ENCODE data around the gene ORMDL2. TPM values are rescaled to one million over a fixed set of nuclear protein-coding genes. Genes with fewer than 3 reads are reported as not detected.
"Not testable (repeated sequence)": the region's sequence is repeated elsewhere in the genome, so short reads cannot be mapped to it uniquely, and the experiment has no call there.

Gene ORMDL2
- total RNA-seq, 2 donors from 2014 or later, result 59.3 to 93.3 TPM

GRCh38 chr12:55865327-55865726 is 47.5 kb downstream of the ORMDL2 start:
- H3K9ac ChIP-seq (ENCODE audit: low read depth in 2 of 2, low read length in 2 of 2), result no peak overlapping the region
- TF ChIP-seq CTCF (IDR thresholded peaks at IDR 0.05), result no peak
- no peaks in the 10 kb centered on the region for H3K4me1 ChIP-seq
- H3K9me3 ChIP-seq, result no peaks in the 10 kb centered on the region
- no peak for DNase-seq
- no peaks in the 10 kb centered on the region for H3K27me3 ChIP-seq
- no peak overlapping the region for H3K4me3 ChIP-seq
- intact Hi-C loops (cut with DNase I), result no loop called here
- no peaks in the 10 kb centered on the region for H3K36me3 ChIP-seq
- H3K27ac ChIP-seq, result no peak overlapping the region

- H3K36me3 ChIP-seq; H3K4me3 ChIP-seq; H3K9me3 ChIP-seq; intact Hi-C loops (cut with DNase I); H3K27me3 ChIP-seq; H3K27ac ChIP-seq; H3K9ac ChIP-seq (ENCODE audit: low read depth in 2 of 2, low read length in 2 of 2); DNase-seq; H3K4me1 ChIP-seq: not testable (repeated sequence)
These were observed 48.7 kb downstream of the ORMDL2 start for GRCh38 chr12:55866454-55867004.

Other genes starting within 250 kb of the ORMDL2 start
- not detected for gene OR2AP1, start 245.6 kb upstream of the ORMDL2 start, total RNA-seq
- gene OR10P1, start 181.1 kb upstream of the ORMDL2 start, total RNA-seq, result not detected
- gene ITGA7, start 110.1 kb upstream of the ORMDL2 start, total RNA-seq, result 10 to 100 TPM; 10.8 to 64.4 TPM
- gene BLOC1S1, start 102.0 kb upstream of the ORMDL2 start, total RNA-seq, result 100 to 1,000 TPM; 214 to 242 TPM
- 10 to 100 TPM; 22.6 to 29.6 TPM for gene RDH5, start 97.6 kb upstream of the ORMDL2 start, total RNA-seq
- 1,000 to 10,000 TPM in 1 of 2 donors, 100 to 1,000 TPM in 1; 707 to 1,094 TPM for gene CD63, start 89.0 kb upstream of the ORMDL2 start, total RNA-seq
- 1 to 10 TPM; 3.2 to 3.7 TPM for gene GDF11, start 74.9 kb upstream of the ORMDL2 start, total RNA-seq
- 10 to 100 TPM; 52.3 to 53.0 TPM for gene SARNP, start 317 bp upstream of the ORMDL2 start, total RNA-seq
- 10 to 100 TPM; 24.6 to 24.7 TPM for gene DNAJC14, start 11.5 kb downstream of the ORMDL2 start, total RNA-seq
- 1 to 10 TPM; 2.1 to 2.7 TPM for gene MMP19, start 24.9 kb downstream of the ORMDL2 start, total RNA-seq
- gene PYM1, start 109.9 kb downstream of the ORMDL2 start, total RNA-seq, result 10 to 100 TPM; 44.0 to 49.3 TPM
- gene DGKA, start 113.1 kb downstream of the ORMDL2 start, total RNA-seq, result 10 to 100 TPM; 80.2 to 91.2 TPM
- gene PMEL, start 148.0 kb downstream of the ORMDL2 start, total RNA-seq, result 1 to 10 TPM; 3.4 to 3.8 TPM
- gene CDK2, start 148.8 kb downstream of the ORMDL2 start, total RNA-seq, result 10 to 100 TPM; 20.9 to 48.9 TPM
- gene RAB5B, start 156.0 kb downstream of the ORMDL2 start, total RNA-seq, result 100 to 1,000 TPM; 112 to 178 TPM
- gene SUOX, start 179.2 kb downstream of the ORMDL2 start, total RNA-seq, result 10 to 100 TPM; 25.8 to 35.8 TPM
- 1 to 10 TPM; 4.7 to 5.6 TPM for gene IKZF4, start 203.0 kb downstream of the ORMDL2 start, total RNA-seq
- 10 to 100 TPM; 53.1 to 80.5 TPM for gene RPS26, start 223.9 kb downstream of the ORMDL2 start, total RNA-seq

All from colonic mucosa (tissue), 4 donors.